ENCODE data around the gene UBE3D.
"Not testable (repeated sequence)": the region's sequence is repeated elsewhere in the genome, so short reads cannot be mapped to it uniquely, and the experiment has no call there.

The UBE3D gene

DNA sequence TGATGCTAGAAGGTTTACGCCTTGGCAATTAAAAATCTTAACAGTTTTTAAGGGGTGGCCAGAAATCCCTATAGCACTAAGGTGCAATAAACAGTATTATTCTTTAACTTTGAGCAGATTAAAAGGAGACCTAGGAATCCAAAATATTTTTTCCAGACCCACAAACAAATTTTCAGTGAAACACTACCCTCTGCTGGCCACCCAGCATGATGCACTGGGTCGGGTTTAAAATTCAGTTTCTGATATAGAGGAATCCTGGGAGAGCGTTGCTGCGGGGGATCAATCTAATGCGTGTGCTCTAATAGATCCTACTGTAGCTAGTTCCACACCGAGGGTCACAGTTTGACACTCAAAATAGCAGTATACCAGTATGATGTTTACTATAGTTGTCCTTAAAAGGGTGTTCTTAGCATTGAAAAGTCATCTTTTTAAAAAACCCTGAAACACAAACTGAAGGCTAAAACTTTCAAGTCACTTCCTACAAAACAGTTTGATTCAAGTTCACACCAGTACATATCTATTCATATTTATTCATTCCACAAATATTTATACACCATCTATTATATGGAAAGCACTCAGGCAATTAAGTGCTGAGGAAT is 10.2 kb downstream of the UBE3D start:
- DNase-seq (ENCODE audit: low read depth) = no peak

DNA sequence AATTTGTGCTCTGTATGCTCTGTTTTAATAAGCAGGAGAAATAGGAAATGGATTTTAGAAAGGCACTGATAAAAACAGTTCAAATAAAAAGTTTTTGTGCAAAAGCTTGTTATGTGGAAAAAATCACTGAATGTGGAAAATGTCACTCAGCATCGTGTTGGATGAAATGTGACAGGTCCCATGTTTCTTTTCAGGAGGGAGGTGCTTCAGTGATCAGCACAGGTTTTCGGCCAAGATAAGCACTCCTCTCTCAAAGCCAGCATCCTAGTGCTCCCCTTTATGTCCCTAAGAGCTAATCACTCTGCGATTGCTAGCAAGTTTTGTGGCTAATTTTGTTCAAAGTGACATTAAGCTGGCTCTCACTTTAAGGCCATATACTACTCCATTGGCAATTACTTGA is 12.0 kb downstream of the UBE3D start:
- DNase-seq (ENCODE audit: low read depth) = no peak

DNA sequence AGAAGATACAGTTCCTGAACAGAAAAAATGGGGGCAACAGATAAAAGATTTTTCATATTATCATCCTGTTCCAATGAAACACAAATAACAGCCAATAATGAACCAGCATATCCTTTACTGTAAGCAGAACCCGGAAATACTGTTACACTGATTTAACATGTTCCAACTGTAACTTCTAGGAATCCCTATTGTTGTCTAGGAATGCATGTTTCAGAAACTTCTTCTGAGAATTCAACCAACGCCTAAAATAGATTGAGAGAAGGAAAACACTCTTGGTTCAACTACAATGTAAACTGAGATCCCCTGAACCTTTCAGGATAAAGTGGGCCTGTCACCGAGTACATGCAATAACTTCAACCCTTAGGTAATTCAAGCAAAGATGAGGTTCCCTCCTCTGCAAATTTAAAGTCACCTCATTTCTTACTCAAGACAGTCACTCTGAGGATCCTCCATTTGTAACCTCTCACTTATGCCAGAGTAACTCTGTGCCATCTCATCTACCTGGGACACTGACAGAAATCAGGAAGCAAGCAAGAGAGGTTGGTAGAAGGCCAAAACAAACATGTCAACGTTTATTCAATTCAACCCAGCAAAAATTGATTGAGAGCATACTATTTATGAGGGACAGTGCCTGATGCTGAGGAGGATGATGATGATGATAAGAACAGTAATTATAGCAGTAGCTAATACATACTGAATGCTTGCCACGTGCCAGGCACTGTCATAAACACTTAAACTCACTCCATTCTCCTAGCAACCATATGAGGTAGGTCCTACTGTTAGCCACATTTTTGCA is 14.1 kb downstream of the UBE3D start:
- DNase-seq (ENCODE audit: low read depth) = no peak

DNA sequence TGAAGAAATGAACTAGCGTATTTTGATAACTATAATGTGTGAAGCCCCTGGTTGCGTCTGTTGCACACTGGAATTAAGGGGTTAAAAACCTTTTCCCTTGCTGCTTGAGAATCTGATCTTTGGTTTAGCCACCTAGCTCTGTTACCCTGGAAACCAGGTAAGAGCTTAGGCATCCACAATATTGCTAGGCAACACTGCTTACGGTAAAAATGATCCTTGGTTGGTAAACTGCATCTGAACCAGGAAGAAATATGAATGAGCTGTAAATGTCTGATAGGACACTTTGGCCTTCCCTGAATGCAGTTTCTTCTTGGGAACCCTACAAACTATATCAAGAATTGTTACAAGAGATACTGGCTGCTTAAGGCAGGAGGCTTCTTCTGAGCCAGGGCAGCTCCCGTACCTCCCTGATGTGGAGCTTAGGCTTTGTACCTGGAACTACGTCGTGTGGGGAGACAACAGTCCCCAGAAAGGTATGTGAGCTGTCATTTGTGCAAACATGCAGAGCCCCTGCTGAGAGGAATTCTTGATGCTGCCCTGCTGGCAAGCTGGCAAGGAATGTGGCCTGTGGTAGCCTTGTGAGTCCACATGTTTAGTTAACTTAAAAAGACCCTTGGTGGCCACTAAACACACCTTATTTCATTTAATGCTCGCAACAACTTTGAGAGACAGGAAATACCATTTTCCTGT is 18.4 kb downstream of the UBE3D start:
- DNase-seq (ENCODE audit: low read depth) = no peak

DNA sequence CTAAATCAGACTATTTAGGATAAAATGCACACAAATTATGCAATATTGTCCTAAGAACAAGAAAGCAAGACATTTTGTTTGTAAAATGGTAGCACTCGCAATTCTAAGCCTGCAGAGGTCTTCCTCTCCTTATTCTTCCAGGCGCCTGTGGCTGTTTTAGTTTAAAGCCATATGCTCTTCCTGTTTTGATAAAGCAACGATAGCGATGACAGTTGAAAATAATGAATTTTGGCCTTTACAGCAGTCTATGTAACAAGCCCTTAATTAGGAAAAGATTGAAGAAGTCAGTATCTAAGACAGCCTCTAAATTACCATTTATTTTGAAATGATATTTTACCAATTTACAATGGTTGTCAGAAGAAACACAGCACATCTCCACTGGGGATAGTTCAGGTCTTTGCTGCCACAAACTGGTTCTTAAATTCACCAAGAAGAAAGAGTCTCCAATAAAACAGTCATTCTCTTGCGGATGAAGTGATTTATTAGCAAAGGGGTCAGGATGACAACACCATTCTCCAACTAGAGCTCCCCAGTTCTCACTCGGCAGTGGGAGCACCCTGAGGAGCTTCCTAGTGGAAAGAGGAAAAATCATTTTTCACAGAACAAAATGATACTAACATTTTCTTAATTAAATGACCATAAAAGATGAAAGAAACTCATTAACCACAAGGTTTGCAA is 21.4 kb downstream of the UBE3D start:
- no peak for DNase-seq (ENCODE audit: low read depth)

DNA sequence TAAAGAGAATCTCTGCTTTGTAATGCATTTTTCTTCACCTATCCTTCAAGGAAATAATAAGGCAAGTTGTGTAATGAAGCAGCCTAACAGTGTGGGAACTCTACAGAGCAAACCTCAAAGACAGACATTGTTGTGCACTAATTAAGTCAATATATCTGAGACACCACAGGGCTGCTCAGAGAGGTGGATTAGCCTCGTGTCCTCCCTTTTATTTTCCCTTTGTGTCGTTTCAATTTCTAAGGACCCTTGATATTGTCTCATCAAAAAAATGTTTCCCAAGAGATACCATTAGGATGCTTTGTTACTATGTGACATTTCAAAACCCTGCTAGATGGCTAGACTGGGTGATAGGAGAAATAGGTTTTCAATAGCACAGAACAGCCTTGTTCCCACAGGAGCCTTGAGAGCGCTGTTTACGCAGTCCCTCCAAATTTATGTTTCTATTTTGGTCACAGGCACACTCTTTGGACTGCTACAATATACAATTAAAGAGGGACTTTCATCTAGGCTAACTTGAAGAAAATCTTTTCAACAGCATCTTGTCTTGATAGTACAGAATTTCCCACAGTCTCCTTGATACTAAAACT is 23.1 kb downstream of the UBE3D start:
- DNase-seq (ENCODE audit: low read depth) = no peak

DNA sequence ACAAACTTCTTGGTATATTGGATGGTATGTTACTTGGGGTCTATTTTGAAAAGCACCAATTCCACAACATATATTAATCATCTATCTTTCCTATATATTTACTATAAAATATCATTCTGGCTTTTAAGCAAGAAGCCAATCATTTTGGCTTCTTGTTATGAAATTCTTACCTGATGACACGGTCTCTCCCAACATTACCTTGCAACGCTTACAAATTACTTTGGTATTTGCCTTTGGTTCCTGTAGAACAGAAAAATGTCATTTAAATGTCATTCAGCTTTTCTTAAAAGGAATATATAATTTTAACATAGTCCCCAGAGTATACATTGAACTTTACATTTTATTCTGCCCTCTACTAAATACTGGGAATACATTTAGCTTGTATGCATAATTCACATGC is 27.4 kb downstream of the UBE3D start:
- DNase-seq (ENCODE audit: low read depth) = no peak

DNA sequence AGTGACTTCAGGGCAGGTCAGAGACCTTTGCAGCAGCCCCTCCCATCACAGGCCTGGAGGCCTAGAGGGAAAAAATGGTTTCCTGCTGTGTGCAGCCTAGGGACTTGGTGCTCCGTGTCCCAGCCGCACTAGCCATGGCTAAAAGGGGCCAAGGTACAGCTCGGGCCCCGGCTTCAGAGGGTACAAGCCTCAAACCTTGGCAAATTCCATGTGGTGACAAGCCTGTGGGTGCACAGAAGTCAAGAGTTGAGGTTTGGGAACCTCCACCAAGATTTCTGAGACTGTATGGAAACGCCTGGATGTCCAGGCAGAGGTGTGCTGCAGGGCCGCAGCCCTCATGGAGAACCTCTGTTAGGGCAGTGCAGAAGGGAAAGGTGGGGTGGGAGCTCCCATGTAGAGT is 34.0 kb downstream of the UBE3D start:
- no peak for DNase-seq (ENCODE audit: low read depth)

DNA sequence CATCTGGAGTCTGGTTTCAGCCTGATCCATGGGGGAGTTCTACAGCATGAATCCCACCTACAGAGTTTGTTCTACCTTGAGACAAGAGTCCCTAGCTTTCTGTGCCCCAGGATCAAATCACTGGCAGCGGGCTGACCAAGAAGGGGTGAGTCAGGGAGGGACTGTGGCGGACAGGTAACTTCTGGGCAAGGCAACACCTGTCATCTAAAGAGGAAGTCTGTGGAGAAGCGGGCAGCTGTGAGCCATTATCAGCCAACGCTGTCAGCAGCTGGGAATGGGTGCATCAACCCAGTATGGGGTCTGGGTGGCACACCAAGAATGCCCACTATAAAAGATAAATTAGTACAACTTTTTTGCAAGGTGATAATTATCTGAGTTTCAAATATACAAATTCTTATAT is 45.9 kb downstream of the UBE3D start:
- DNase-seq (ENCODE audit: low read depth) = no peak

DNA sequence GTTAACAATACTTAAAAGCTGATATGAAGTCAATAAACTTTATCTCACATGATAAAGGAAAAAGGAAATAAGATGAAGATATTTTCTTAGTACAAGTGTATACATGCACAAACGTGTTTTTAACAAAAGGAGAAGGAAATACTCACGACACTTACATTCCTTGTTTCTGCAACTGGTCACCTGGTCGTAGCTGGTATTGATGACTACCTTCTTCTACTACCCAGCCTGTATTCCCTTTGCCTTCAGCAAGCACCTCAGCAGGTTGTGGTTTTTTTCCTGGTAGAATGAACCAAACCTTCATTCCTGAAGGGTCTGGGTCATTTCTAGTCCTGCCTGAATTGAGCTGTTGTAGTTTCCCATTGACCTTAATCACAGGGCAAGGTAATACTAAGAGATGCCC is 54.5 kb downstream of the UBE3D start:
- not testable (repeated sequence) for DNase-seq (ENCODE audit: low read depth)

DNA sequence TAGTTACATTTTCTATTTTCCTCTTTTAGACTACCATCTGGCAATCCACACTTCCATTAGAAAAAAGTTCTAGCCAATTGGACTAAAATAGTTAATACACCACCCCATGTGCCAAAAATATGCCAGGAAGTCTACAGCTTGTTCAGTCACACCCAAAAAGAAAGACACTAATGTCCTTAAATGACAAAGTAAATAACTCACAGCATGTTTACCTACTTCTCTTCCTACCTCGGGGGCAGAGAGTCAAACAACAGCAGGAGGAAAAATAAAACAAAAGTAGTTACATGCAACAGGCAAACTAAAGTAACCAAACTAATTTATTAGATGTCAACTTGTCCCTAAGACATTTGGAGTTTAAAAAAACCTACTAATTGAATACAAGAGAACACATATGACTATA is 57.0 kb downstream of the UBE3D start:
- DNase-seq (ENCODE audit: low read depth) = no peak

DNA sequence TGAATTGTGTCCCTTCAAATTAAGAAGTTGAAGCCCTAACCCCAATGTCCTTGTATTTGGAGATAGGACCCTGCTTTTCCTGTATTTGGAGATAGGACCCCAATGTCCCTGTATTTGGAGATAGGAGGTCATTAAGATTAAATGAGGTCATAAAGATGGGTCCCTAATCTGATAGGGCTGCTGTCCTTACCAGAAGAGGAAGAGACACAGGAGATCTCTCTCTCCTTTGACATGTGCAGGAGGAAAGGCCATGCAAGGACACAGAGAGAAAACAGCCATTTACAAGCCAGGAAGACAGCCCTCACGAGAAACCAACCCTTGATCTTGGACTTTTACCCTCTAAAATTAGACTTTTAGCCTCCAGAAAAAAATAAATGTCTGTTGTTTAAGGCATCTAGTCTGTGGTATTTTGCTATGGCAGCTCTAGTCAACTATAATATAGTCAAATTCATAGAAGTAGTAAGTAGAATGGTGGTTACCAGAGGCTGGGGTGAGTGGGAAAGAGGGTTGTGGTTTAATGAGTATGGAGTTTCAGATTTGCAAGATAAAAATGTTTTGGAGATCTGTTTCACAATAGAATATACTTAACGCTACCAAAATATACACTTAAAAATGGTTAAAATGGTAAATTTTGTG is 59.3 kb downstream of the UBE3D start:
- DNase-seq (ENCODE audit: low read depth) = no peak

DNA sequence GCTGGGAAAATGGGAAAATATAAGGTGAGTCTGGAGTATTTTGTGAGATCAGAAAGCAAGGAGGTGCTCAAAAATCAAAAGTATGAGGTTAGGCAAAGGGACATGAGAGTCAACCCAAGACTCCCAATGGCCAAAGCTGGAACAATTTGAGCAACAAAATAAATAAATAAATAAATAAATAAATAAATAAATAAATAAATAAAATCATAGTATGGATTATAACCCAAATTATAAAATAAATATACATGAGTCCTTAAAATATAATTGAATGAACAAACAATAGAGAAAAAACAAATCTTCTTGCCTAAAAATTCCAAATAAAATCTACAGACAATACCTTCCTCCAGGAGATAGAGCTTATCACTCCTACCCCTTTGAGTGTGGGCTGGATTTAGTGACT is 69.5 kb downstream of the UBE3D start:
- DNase-seq (ENCODE audit: low read depth) = no peak

DNA sequence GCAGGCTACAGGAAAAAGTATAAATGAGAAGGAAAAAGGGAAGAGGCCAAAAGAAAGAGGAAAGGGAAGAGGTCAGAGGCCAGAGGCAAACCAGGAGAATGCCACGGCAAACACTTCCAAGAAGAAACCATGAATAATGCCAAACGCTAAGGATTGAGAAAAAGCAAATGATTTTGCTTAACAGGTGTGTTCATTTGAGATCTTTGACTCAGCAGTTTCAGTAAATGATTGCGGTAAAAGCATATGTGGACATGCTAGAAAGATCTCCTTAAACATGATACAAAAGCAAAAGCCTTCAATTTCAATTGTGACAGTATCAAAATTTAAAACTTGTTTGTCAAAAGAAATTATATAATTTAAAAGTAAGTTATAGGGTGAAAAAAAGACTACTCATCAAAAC is 70.6 kb downstream of the UBE3D start:
- no peak for DNase-seq (ENCODE audit: low read depth)

DNA sequence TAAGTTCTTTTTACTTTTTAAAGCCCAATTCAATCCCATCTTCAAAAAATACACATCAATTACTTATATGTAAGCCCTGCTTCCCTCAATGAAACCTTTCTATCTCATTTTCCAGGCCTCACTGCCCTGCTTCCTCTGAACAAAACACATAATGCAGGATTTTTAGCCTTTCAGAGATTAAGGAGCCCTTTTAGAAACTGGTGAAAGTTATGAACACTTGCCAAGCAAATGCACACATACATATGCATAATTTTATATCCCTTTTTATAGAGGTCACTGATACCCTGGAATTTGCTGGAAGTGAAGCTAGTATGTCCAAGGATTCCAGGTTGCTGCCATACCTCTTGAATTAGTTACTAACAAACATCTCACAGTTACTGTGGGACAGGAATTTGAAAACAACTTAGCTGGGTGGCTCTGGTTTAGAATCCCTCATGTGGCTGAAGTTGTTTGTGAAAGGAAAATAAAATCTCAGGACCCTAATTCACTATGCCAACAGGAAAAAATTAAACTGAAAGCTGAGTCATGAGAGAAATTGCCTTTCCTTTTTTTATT is 75.8 kb downstream of the UBE3D start:
- DNase-seq (ENCODE audit: low read depth) = no peak

DNA sequence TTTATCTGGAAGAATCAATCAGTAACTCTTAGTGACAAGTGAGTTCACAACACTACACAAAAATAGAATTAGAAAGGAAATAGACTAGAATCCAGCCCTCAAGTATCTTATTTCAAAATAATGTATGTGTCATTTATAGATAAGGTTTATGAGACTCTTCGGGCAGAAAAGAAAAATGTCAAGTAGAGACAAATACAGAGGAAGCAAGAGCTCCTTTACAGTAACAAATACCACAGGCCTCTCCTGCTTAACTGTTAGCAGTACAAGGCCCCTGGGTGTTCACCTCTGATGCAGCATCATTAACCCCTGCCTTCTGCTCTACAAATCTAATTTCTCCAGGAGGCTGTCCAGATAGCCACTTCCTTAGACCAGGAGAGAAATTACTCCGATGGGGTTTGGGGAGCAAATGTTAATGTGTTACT is 76.7 kb downstream of the UBE3D start:
- DNase-seq (ENCODE audit: low read depth) = no peak

DNA sequence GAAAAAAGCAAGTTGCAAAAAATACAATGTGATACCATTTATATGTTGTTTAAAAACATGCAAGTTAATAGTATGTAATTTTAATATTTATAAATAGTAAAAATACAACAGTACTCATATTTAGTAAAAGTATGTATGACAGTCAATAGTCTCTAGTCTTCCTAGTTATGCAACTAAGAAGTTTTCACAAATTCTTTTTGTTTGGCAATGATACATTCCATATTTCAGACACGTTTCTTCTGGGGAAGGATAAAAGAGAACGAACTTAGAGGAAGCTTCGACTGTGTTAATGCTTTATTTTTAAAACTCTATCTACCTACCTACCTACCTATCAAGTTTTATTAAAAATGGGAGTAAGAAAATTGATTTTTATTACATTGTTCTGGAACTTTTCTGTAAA is 77.7 kb downstream of the UBE3D start:
- DNase-seq (ENCODE audit: low read depth) = no peak

DNA sequence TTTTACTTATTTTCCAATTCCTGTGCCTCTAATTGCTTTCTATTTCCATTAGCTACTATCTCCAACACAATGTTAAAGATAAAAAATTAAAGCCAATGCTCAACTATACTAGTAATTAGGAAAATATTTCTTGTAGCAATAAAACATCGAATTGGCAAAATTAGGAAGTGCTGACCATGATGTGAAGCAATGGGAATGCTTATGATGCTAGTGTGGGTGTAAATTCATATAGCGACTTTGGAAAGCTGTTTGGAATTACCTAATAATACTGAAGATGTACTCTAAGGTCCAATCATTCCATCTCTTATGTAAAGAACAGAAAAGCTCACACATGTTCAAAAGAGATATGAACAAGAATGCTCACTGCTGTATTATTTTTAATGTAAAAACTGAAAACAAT is 78.2 kb downstream of the UBE3D start:
- no peak for DNase-seq (ENCODE audit: low read depth)

DNA sequence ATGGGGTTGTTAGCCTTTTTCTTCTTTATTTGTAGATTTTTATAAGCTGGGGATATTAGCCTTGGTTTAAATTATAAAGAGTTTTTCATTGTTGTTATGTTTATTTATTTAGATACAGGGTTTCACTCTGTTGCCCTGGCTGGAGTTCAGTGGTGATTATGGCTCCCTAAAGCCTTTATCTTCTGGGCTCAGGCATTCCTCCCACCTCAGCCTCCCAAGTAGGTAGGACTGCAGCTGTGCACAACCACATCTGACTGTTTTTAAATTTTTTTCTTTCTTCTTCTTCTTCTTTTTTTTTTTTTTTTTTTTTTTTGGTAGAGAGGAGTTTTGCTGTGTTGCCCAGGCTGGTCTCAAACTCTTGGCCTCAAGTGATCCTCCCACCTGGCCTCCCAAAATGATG is 80.9 kb downstream of the UBE3D start:
- no peak for DNase-seq (ENCODE audit: low read depth)

DNA sequence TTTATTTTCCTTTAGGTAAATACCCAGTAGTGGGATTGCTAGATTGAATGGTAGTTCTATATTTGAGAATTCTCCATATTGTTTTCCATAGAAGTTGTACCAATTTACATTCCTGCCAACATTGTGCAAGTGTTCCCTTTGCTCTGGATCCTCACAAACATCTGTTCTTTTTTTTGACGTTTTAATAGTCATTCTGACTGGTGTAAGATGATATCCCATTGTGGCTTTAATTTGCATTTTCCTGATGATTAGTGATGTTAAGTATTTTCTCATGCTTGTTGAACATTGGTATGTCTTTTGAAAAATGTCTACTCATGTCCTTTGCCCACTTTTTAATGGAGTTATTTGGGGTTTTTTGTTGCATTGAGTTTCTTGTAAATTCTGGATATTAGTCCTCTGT is 85.6 kb downstream of the UBE3D start:
- peak; percentile 70 for DNase-seq (ENCODE audit: low read depth)

DNA sequence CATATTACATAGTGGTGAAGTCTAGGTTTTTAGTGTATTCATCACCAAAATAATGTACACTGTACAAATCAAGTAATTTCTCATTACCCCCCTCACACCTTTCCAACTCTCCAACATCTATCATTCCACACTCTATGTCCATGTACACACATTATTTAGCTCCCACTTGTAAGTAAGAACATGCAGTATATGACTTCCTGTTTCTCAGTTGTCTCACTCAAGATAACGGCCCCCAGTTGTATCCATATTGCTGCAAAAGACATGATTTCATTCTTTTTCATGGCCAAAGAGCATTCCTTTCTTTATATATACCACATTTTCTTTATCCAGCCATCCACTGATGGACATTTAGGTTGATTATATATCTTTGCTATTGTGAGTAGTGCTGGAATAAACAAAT is 86.0 kb downstream of the UBE3D start:
- no peak for DNase-seq (ENCODE audit: low read depth)
